Raji (cell line): ENCODE data around the gene UBE3B.

Experiments used
- POLR2A ChIP-seq: IDR thresholded peaks from 2 replicates; pipeline ENCODE4 v1.6.1; 2011; ENCODE audit warnings: low read depth, low read length, control low read depth; ENCODE audit not compliant: insufficient read depth

Gene UBE3B

GRCh38 chr12:109462868-109463692, 14.4 kb upstream of the UBE3B start:
- TF ChIP-seq POLR2A: no peak

GRCh38 chr12:109463756-109464155, 13.7 kb upstream of the UBE3B start:
- TF ChIP-seq POLR2A: no peak

- no peak for TF ChIP-seq POLR2A
Observed at GRCh38 chr12:109464642-109465351, 12.6 kb upstream of the UBE3B start.

- TF ChIP-seq POLR2A: no peak
Observed at GRCh38 chr12:109466305-109466704, 11.1 kb upstream of the UBE3B start.

- no peak for TF ChIP-seq POLR2A
Observed at GRCh38 chr12:109466821-109467220, 10.6 kb upstream of the UBE3B start.

GRCh38 chr12:109467978-109468676, 9.3 kb upstream of the UBE3B start:
- no peak for TF ChIP-seq POLR2A

- no peak for TF ChIP-seq POLR2A
Observed at GRCh38 chr12:109469517-109469916, 7.9 kb upstream of the UBE3B start.

GRCh38 chr12:109473006-109473405, 4.4 kb upstream of the UBE3B start:
- TF ChIP-seq POLR2A: no peak

GRCh38 chr12:109475121-109475520, 2.3 kb upstream of the UBE3B start:
- no peak for TF ChIP-seq POLR2A

- TF ChIP-seq POLR2A: no peak
Observed at GRCh38 chr12:109475993-109476806, 1.2 kb upstream of the UBE3B start.

GRCh38 chr12:109476807-109477184, 638 bp upstream of the UBE3B start:
- TF ChIP-seq POLR2A: no peak

- TF ChIP-seq POLR2A: no peak
Observed at GRCh38 chr12:109477963-109478315, 505 bp downstream of the UBE3B start.

- no peak for TF ChIP-seq POLR2A
Observed at GRCh38 chr12:109479761-109480160, 2.3 kb downstream of the UBE3B start.

GRCh38 chr12:109480356-109480755, 2.9 kb downstream of the UBE3B start:
- no peak for TF ChIP-seq POLR2A

GRCh38 chr12:109481863-109482262, 4.4 kb downstream of the UBE3B start:
- TF ChIP-seq POLR2A: no peak
